ENCODE measurements around the gene NEU4. TPM values are rescaled to one million over a fixed set of nuclear protein-coding genes. Genes with fewer than 3 reads are reported as not detected.
"Not testable (repeated sequence)": the region's sequence is repeated elsewhere in the genome, so short reads cannot be mapped to it uniquely, and the experiment has no call there.

Gene NEU4
- total RNA-seq, 2 experiments from 2014 or later, result 0.84 TPM; not detected in 1

GRCh38 chr2:241777686-241778627 lies 31.0 kb upstream of the NEU4 start:
- intact Hi-C loops (cut with micrococcal nuclease; ENCODE audit: unreplicated experiment), result no loop called here
- H4K20me1 ChIP-seq (ENCODE audit: insufficient read depth, low read length), result no peaks in the 10 kb centered on the region

DNA sequence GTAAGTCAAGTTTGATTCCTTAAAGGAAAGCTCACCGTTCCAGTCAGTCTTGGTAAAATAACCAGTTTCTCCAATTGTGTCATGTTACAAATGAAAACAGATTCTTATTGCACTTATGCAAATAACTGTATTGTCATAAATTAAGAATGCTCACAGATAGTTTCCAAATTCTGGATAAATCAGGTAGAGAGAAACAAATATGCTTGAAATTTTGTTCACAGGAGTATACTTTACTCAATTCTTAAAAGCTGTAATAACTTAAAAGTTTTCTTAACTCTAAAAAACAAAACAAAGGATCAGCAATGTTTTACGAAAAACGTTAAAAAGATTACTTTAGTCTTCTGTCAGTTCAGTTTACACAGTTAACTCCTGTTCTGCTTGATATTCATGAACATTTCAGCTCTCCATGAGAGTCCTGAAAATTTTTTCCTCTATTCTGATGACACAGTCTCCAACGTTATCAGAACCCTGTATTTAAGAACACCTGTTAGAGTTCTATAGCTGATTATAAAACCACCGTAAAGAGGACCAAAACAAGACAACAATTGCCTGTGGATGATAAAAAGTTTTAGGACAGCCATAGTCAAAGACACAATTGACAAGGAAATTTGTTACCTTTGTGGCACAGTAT lies 27.9 kb upstream of the NEU4 start:
- Histone ChIP-seq H3K36me3 (ENCODE audit: insufficient read depth, low read length) (no peaks in the 10 kb centered on the region), H3K79me2 (ENCODE audit: insufficient read depth, low read depth, low read length) (no peaks in the 10 kb centered on the region), H3K27ac (ENCODE audit: low read depth, low read length, poor library complexity, severe bottlenecking) (no peak overlapping the region), H3K4me3 (ENCODE audit: low read depth, low read length, poor library complexity, severe bottlenecking) (no peak overlapping the region), H4K20me1 (ENCODE audit: insufficient read depth, low read length) (no peaks in the 10 kb centered on the region), H3K9me3 (ENCODE audit: low read length) (peaks cover 22% of the 10 kb centered on the region; the same call in 1 of the 2 replicates), H2AFZ (ENCODE audit: low read length) (no peak overlapping the region), H3K4me1 (ENCODE audit: insufficient read depth, low read length, poor library complexity, severe bottlenecking) (no peaks in the 10 kb centered on the region), H3K9me2 (ENCODE audit: insufficient read depth, low read length) (no peaks in the 10 kb centered on the region), H3K4me2 (ENCODE audit: low read length) (no peak overlapping the region)
- TF ChIP-seq, protein P1, sequence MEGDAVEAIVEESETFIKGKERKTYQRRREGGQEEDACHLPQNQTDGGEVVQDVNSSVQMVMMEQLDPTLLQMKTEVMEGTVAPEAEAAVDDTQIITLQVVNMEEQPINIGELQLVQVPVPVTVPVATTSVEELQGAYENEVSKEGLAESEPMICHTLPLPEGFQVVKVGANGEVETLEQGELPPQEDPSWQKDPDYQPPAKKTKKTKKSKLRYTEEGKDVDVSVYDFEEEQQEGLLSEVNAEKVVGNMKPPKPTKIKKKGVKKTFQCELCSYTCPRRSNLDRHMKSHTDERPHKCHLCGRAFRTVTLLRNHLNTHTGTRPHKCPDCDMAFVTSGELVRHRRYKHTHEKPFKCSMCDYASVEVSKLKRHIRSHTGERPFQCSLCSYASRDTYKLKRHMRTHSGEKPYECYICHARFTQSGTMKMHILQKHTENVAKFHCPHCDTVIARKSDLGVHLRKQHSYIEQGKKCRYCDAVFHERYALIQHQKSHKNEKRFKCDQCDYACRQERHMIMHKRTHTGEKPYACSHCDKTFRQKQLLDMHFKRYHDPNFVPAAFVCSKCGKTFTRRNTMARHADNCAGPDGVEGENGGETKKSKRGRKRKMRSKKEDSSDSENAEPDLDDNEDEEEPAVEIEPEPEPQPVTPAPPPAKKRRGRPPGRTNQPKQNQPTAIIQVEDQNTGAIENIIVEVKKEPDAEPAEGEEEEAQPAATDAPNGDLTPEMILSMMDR (conservative IDR thresholded peaks at IDR 0.05; ENCODE audit: low read length), result no peak
- TF ChIP-seq EZH2phosphoT487 (IDR thresholded peaks at IDR 0.05; ENCODE audit: borderline replicate concordance, low read depth, low read length), result no peak
- no TSS peak for BruUV-seq (replicated peaks)
- intact Hi-C loops (cut with micrococcal nuclease; ENCODE audit: unreplicated experiment), result no loop called here
- DNase-seq (ENCODE audit: low spot score), result no peak
- ChIA-PET CTCF (ENCODE audit: unreplicated experiment) (no interaction called here), POLR2A (no interaction called here)

More at GRCh38 chr2:241777686-241778627, 31.0 kb upstream of the NEU4 start:
- DNase-seq (ENCODE audit: low spot score), result no peak
- Histone ChIP-seq H3K4me3 (ENCODE audit: low read depth, low read length, poor library complexity, severe bottlenecking) (no peak overlapping the region), H2AFZ (ENCODE audit: low read length) (no peak overlapping the region), H3K9me2 (ENCODE audit: insufficient read depth, low read length) (no peaks in the 10 kb centered on the region), H3K4me1 (ENCODE audit: insufficient read depth, low read length, poor library complexity, severe bottlenecking) (no peaks in the 10 kb centered on the region), H3K36me3 (ENCODE audit: insufficient read depth, low read length) (no peaks in the 10 kb centered on the region), H3K9me3 (ENCODE audit: low read length) (peaks cover 19% of the 10 kb centered on the region; the same call in 1 of the 2 replicates), H3K4me2 (ENCODE audit: low read length) (no peak overlapping the region), H3K27ac (ENCODE audit: low read depth, low read length, poor library complexity, severe bottlenecking) (no peak overlapping the region), H3K79me2 (ENCODE audit: insufficient read depth, low read depth, low read length) (no peaks in the 10 kb centered on the region)
- TF ChIP-seq EZH2phosphoT487 (IDR thresholded peaks at IDR 0.05; ENCODE audit: borderline replicate concordance, low read depth, low read length), result no peak
- TF ChIP-seq, protein P1 (conservative IDR thresholded peaks at IDR 0.05; ENCODE audit: low read length), result no peak
- no TSS peak for BruUV-seq (replicated peaks)
- CTCF ChIA-PET (ENCODE audit: unreplicated experiment), result no interaction called here
- POLR2A ChIA-PET, result no interaction called here

GRCh38 chr2:241782053-241782452 lies 26.9 kb upstream of the NEU4 start:
- CTCF ChIA-PET (ENCODE audit: unreplicated experiment); H3K4me2 ChIP-seq (ENCODE audit: low read length); intact Hi-C loops (cut with micrococcal nuclease; ENCODE audit: unreplicated experiment); BruUV-seq (replicated peaks); DNase-seq (ENCODE audit: low spot score); H3K79me2 ChIP-seq (ENCODE audit: insufficient read depth, low read depth, low read length); H3K4me3 ChIP-seq (ENCODE audit: low read depth, low read length, poor library complexity, severe bottlenecking); POLR2A ChIA-PET; H3K4me1 ChIP-seq (ENCODE audit: insufficient read depth, low read length, poor library complexity, severe bottlenecking); H3K27ac ChIP-seq (ENCODE audit: low read depth, low read length, poor library complexity, severe bottlenecking); H3K36me3 ChIP-seq (ENCODE audit: insufficient read depth, low read length); H2AFZ ChIP-seq (ENCODE audit: low read length); H4K20me1 ChIP-seq (ENCODE audit: insufficient read depth, low read length); H3K9me2 ChIP-seq (ENCODE audit: insufficient read depth, low read length): not testable (repeated sequence)
- H3K9me3 ChIP-seq (ENCODE audit: low read length), result peaks cover 22% of the 10 kb centered on the region; the same call in 1 of the 2 replicates

All from OCI-LY7 (cell line).